ENCODE measurements around the gene LCE2A.

LCE2A gene

GRCh38 chr1:152741656-152742055, 43.5 kb downstream of the LCE2A start:
- H3K4me3 ChIP-seq (ENCODE audit: low read depth, low read length): no peak overlapping the region
- in situ Hi-C loops (cut with HindIII; ENCODE audit: low sequenced_read_pairs): no loop called here
- DNase-seq (ENCODE audit: low read depth, low spot score): no peak
- TF ChIP-seq, protein P1, sequence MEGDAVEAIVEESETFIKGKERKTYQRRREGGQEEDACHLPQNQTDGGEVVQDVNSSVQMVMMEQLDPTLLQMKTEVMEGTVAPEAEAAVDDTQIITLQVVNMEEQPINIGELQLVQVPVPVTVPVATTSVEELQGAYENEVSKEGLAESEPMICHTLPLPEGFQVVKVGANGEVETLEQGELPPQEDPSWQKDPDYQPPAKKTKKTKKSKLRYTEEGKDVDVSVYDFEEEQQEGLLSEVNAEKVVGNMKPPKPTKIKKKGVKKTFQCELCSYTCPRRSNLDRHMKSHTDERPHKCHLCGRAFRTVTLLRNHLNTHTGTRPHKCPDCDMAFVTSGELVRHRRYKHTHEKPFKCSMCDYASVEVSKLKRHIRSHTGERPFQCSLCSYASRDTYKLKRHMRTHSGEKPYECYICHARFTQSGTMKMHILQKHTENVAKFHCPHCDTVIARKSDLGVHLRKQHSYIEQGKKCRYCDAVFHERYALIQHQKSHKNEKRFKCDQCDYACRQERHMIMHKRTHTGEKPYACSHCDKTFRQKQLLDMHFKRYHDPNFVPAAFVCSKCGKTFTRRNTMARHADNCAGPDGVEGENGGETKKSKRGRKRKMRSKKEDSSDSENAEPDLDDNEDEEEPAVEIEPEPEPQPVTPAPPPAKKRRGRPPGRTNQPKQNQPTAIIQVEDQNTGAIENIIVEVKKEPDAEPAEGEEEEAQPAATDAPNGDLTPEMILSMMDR (IDR thresholded peaks at IDR 0.05; ENCODE audit: low read depth, low read length): no peak

GRCh38 chr1:152743371-152744145, 45.4 kb downstream of the LCE2A start:
- TF ChIP-seq, protein P1 (IDR thresholded peaks at IDR 0.05; ENCODE audit: low read depth, low read length): no peak
- no peak for DNase-seq (ENCODE audit: low read depth, low spot score)
- in situ Hi-C loops (cut with HindIII; ENCODE audit: low sequenced_read_pairs): no loop called here
- no peak overlapping the region for H3K4me3 ChIP-seq (ENCODE audit: low read depth, low read length)

- TF ChIP-seq, protein P1 (IDR thresholded peaks at IDR 0.05; ENCODE audit: low read depth, low read length): no peak
- DNase-seq (ENCODE audit: low read depth, low spot score): peak; percentile 24
- in situ Hi-C loops (cut with HindIII; ENCODE audit: low sequenced_read_pairs): no loop called here
Measured at GRCh38 chr1:152745289-152745704, 47.2 kb downstream of the LCE2A start.

GRCh38 chr1:152745765-152746444, 47.8 kb downstream of the LCE2A start:
- no peak overlapping the region for H3K4me3 ChIP-seq (ENCODE audit: low read depth, low read length)
- DNase-seq (ENCODE audit: low read depth, low spot score): no peak
- TF ChIP-seq, protein P1 (IDR thresholded peaks at IDR 0.05; ENCODE audit: low read depth, low read length): no peak
- in situ Hi-C loops (cut with HindIII; ENCODE audit: low sequenced_read_pairs): no loop called here

More at GRCh38 chr1:152745289-152745704, 47.2 kb downstream of the LCE2A start:
- no peak overlapping the region for H3K4me3 ChIP-seq (ENCODE audit: low read depth, low read length)

DNA sequence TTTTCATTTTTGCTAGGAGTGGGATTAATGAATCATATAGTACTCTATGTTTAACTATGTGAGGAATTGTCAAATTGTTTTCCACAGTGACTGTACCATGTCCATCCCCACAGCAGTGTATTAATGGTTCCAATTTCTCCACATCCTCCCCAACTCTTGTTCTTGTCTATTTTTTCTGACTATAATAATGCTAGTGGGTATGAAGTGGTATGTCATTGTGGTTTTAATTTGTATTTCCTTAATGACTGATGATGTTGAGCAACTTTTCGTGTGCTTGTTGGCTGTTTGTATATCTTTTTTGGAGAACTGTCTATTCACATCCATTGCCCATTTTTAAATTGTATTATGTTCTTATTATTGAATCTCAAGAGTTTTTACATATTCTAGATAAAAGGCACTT, 49.7 kb downstream of the LCE2A start:
- H3K4me3 ChIP-seq (ENCODE audit: low read depth, low read length): no peak overlapping the region
- DNase-seq (ENCODE audit: low read depth, low spot score): no peak
- TF ChIP-seq, protein P1 (IDR thresholded peaks at IDR 0.05; ENCODE audit: low read depth, low read length): no peak
- in situ Hi-C loops (cut with HindIII; ENCODE audit: low sequenced_read_pairs): no loop called here
